Endothelial cell (in vitro differentiated cells): ENCODE data around the gene MRGPRG. TPM values are rescaled to one million over a fixed set of nuclear protein-coding genes. Genes with fewer than 3 reads are reported as not detected.

Experiments
- DNase-seq: peaks from one replicate; pipeline ENCODE4 v3.0.0; 2021; ENCODE audit warnings: low spot score
- H3K27ac Mint-ChIP-seq: one replicate; pipeline ENCODE4 v1.8.0; 2021; ENCODE audit warnings: mixed read lengths, inconsistent platforms; ENCODE audit not compliant: unreplicated experiment
- H3K27me3 Mint-ChIP-seq: one replicate; pipeline ENCODE4 v1.8.0; 2021; ENCODE audit warnings: mild to moderate bottlenecking, moderate library complexity, mixed read lengths, inconsistent platforms; ENCODE audit not compliant: unreplicated experiment
- H3K36me3 Mint-ChIP-seq: one replicate; pipeline ENCODE4 v1.8.0; 2021; ENCODE audit warnings: mild to moderate bottlenecking, low read depth, mixed read lengths, inconsistent platforms; ENCODE audit not compliant: unreplicated experiment
- H3K4me1 Mint-ChIP-seq: one replicate; pipeline ENCODE4 v1.8.0; 2021; ENCODE audit warnings: mild to moderate bottlenecking, mixed read lengths, inconsistent platforms; ENCODE audit not compliant: unreplicated experiment
- H3K4me3 Mint-ChIP-seq: one replicate; pipeline ENCODE4 v1.8.0; 2021; ENCODE audit warnings: mild to moderate bottlenecking, mixed read lengths, inconsistent platforms; ENCODE audit not compliant: unreplicated experiment
- H3K9me3 Mint-ChIP-seq: one replicate; pipeline ENCODE4 v1.8.0; 2021; ENCODE audit warnings: mixed read lengths, inconsistent platforms; ENCODE audit not compliant: unreplicated experiment
- total RNA-seq: library from RNA; stranded (reverse); fragmentation: NEBNext Ultra II Directional; extraction: Animal tissue kit (Norgen Biotek cat#: 25700); gene quantifications from one replicate; pipeline ENCODE4 v1.2.1, GENCODE V29; 2021; ENCODE audit not compliant: unreplicated experiment
- TF ChIP-seq, protein P1 (sequence below): fragments of 200-600 bp; sonication (generic); IDR thresholded peaks from one replicate; pipeline ENCODE4 v1.5.0; 2021; ENCODE audit warnings: antibody characterized with exemption; ENCODE audit not compliant: unreplicated experiment

MRGPRG gene
- total RNA-seq, 1 donor from 2014 or later = not detected

DNA sequence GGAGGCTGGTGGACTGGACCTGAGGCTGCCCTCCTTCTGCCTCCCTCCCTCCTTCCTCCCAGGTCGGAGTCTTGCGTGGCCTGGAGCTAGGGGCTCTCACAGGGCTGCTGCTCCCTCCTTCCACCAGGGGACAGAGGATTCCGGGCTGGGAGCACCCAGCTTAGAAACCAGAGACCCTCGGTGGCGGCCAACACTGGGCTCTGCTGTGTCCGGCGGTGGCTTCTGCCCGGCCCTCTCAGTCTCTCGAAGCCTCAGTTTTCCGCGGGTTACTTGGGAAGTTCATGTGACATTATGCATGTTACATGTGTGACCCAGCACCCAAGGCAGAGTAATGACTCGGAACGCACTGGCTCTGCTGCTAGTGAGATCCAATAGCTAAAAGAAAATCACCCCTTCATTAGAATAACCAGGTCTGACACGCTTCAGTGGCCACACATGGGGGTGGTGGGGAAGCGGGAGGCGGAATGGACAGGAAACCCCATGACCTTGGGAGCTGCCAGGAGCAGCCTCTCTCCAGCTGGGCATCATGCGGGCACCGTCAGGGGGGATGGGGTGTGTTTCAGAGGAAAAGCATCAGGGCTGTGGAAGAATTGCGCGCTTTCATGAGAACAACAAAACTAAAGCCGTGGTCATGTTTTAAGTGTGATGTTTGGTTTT lies 5.9 kb upstream of the MRGPRG start:
- no peak overlapping the region for H3K27ac Mint-ChIP-seq
- H3K4me3 Mint-ChIP-seq = no peak overlapping the region
- H3K4me1 Mint-ChIP-seq = peaks cover 8% of the 10 kb centered on the region
- TF ChIP-seq, protein P1, sequence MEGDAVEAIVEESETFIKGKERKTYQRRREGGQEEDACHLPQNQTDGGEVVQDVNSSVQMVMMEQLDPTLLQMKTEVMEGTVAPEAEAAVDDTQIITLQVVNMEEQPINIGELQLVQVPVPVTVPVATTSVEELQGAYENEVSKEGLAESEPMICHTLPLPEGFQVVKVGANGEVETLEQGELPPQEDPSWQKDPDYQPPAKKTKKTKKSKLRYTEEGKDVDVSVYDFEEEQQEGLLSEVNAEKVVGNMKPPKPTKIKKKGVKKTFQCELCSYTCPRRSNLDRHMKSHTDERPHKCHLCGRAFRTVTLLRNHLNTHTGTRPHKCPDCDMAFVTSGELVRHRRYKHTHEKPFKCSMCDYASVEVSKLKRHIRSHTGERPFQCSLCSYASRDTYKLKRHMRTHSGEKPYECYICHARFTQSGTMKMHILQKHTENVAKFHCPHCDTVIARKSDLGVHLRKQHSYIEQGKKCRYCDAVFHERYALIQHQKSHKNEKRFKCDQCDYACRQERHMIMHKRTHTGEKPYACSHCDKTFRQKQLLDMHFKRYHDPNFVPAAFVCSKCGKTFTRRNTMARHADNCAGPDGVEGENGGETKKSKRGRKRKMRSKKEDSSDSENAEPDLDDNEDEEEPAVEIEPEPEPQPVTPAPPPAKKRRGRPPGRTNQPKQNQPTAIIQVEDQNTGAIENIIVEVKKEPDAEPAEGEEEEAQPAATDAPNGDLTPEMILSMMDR = no peak
- no peaks in the 10 kb centered on the region for H3K9me3 Mint-ChIP-seq
- peaks cover 9% of the 10 kb centered on the region for H3K27me3 Mint-ChIP-seq
- DNase-seq = no peak
- no peaks in the 10 kb centered on the region for H3K36me3 Mint-ChIP-seq

- H3K4me3 Mint-ChIP-seq = no peak overlapping the region
- H3K27ac Mint-ChIP-seq = no peak overlapping the region
- DNase-seq = no peak
- H3K36me3 Mint-ChIP-seq = no peaks in the 10 kb centered on the region
- peaks cover 8% of the 10 kb centered on the region for H3K4me1 Mint-ChIP-seq
- no peaks in the 10 kb centered on the region for H3K9me3 Mint-ChIP-seq
- H3K27me3 Mint-ChIP-seq = peaks cover 9% of the 10 kb centered on the region
- TF ChIP-seq, protein P1 = no peak
Observed at GRCh38 chr11:3223932-3224381, 5.3 kb upstream of the MRGPRG start.

- Mint-ChIP-seq H3K4me1 (peaks cover 8% of the 10 kb centered on the region), H3K4me3 (no peak overlapping the region), H3K27me3 (peaks cover 9% of the 10 kb centered on the region), H3K36me3 (no peaks in the 10 kb centered on the region), H3K27ac (no peak overlapping the region), H3K9me3 (no peaks in the 10 kb centered on the region)
- TF ChIP-seq, protein P1 = no peak
- DNase-seq = no peak
Observed at GRCh38 chr11:3222941-3223915, 4.6 kb upstream of the MRGPRG start.

GRCh38 chr11:3222003-3222855 lies 3.6 kb upstream of the MRGPRG start:
- Mint-ChIP-seq H3K9me3 (no peaks in the 10 kb centered on the region), H3K27me3 (peaks cover 11% of the 10 kb centered on the region), H3K27ac (no peak overlapping the region), H3K36me3 (no peaks in the 10 kb centered on the region), H3K4me3 (no peak overlapping the region), H3K4me1 (peaks cover 8% of the 10 kb centered on the region)
- TF ChIP-seq, protein P1 = no peak
- no peak for DNase-seq
